Right lobe of liver (tissue), 4 donors: ENCODE measurements around the gene CBLC.

Experiments used
- POLR2A ChIP-seq: fragments of 450-650 bp; IDR thresholded peaks from one replicate; pipeline ENCODE4 v1.6.1; 2017; ENCODE audit warnings: antibody characterized with exemption, mild to moderate bottlenecking
- TF ChIP-seq, protein P1 (sequence below), 4 donors: fragments of 200-600 bp in 3 of 4; fragments of 450-650 bp in 1 of 4; IDR thresholded peaks; one replicate each; pipeline versions ENCODE4 v1.5.1 to v1.8.0; 2016 to 2022; ENCODE audit warnings: antibody characterized with exemption in 4 of 4, mild to moderate bottlenecking in 2 of 4
- donor health status: DM: no; HTN: no; CAD: no.
- donor health status: DM: no; HTN: no; CAD: no.
- donor health status: DM: no; HTN: yes; CAD: no.

GRCh38 chr19:44807162-44807561 is 29.5 kb downstream of the CBLC start:
- TF ChIP-seq, protein P1, sequence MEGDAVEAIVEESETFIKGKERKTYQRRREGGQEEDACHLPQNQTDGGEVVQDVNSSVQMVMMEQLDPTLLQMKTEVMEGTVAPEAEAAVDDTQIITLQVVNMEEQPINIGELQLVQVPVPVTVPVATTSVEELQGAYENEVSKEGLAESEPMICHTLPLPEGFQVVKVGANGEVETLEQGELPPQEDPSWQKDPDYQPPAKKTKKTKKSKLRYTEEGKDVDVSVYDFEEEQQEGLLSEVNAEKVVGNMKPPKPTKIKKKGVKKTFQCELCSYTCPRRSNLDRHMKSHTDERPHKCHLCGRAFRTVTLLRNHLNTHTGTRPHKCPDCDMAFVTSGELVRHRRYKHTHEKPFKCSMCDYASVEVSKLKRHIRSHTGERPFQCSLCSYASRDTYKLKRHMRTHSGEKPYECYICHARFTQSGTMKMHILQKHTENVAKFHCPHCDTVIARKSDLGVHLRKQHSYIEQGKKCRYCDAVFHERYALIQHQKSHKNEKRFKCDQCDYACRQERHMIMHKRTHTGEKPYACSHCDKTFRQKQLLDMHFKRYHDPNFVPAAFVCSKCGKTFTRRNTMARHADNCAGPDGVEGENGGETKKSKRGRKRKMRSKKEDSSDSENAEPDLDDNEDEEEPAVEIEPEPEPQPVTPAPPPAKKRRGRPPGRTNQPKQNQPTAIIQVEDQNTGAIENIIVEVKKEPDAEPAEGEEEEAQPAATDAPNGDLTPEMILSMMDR (IDR thresholded peaks at IDR 0.05): no peak
- peak; percentile 10 for TF ChIP-seq POLR2A
